ENCODE measurements around the gene KDM7A. TPM values are rescaled to one million over a fixed set of nuclear protein-coding genes. Genes with fewer than 3 reads are reported as not detected.

Gene KDM7A
- total RNA-seq, 6 experiments from 2014 or later, result 0.97 to 2.2 (median 1.2) TPM

DNA sequence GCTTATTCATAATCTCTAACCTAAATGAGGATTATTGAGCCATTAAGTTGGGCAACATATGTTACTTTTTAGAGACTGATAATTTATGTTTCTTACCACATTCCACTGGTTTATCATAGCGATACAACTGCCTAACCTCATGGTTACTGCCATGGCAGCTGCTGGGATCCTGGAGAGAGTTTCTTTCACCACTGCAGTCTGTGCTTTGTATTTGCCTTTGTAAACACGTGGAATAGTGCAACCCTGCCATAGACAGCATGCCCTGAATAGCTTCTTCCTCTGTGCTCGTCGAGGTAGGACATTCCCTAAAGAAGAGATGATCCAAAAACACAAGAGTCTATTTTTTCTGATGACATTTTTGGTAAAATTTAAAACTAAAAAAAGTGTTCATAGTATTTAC, 80.3 kb downstream of the KDM7A start:
- Mint-ChIP-seq H3K4me3 (no peak overlapping the region), H3K27ac (no peak overlapping the region), H3K4me1 (ENCODE audit: low read depth) (no peaks in the 10 kb centered on the region), H3K9me3 (no peaks in the 10 kb centered on the region), H3K27me3 (ENCODE audit: insufficient read depth) (no peaks in the 10 kb centered on the region; the same call in 1 of the 2 replicates), H3K36me3 (ENCODE audit: low read depth) (peaks cover 25% of the 10 kb centered on the region)
- no peak for DNase-seq
- TF ChIP-seq, protein P1, sequence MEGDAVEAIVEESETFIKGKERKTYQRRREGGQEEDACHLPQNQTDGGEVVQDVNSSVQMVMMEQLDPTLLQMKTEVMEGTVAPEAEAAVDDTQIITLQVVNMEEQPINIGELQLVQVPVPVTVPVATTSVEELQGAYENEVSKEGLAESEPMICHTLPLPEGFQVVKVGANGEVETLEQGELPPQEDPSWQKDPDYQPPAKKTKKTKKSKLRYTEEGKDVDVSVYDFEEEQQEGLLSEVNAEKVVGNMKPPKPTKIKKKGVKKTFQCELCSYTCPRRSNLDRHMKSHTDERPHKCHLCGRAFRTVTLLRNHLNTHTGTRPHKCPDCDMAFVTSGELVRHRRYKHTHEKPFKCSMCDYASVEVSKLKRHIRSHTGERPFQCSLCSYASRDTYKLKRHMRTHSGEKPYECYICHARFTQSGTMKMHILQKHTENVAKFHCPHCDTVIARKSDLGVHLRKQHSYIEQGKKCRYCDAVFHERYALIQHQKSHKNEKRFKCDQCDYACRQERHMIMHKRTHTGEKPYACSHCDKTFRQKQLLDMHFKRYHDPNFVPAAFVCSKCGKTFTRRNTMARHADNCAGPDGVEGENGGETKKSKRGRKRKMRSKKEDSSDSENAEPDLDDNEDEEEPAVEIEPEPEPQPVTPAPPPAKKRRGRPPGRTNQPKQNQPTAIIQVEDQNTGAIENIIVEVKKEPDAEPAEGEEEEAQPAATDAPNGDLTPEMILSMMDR (IDR thresholded peaks at IDR 0.05), result no peak

DNA sequence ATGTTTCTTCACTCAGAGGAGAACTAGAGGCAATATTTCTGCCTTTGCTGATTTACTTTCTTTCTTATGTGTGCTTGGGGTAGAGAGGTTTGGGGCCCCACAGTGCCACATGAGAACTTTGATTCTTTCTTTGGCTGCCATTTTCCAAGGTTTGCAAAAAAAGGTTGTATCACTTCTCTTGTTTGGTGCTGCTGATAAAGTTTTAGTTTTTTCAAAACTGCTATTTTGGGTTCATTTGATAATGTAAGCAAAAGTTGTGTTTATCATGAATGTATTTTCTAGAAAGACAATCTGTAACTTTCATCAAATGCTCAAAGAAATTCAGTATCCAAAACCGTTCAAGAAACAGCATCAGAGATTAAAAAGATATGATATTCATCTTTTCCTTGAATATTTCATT, 83.4 kb downstream of the KDM7A start:
- TF ChIP-seq, protein P1 (IDR thresholded peaks at IDR 0.05), result no peak
- no peak for DNase-seq
- Mint-ChIP-seq H3K36me3 (ENCODE audit: low read depth) (peaks cover 22% of the 10 kb centered on the region), H3K4me1 (ENCODE audit: low read depth) (no peaks in the 10 kb centered on the region), H3K4me3 (no peak overlapping the region), H3K9me3 (no peaks in the 10 kb centered on the region), H3K27me3 (ENCODE audit: insufficient read depth) (no peaks in the 10 kb centered on the region), H3K27ac (no peak overlapping the region)

DNA sequence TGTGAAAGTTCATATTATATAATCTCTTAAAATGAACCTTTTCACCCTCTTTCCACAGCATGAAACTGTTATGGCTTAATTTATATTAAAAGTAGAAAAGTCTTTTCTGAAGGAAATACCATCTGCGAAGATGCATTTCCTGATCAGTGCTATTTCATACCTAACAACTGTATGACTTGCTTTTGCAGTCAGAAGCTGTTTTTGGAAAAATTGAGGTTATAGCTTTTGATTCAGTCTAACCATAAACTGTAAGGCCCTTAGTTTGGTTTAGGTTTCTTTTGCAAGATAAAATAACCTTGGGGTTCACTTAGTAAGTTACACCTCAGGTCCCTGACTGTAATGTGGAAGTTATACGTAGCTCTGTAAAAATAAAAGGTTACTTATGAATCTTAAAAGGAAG, 91.3 kb downstream of the KDM7A start:
- H3K9me3 Mint-ChIP-seq, result no peaks in the 10 kb centered on the region
- TF ChIP-seq, protein P1 (IDR thresholded peaks at IDR 0.05), result no peak
- no peak for DNase-seq
- no peak overlapping the region for H3K4me3 Mint-ChIP-seq
- H3K27ac Mint-ChIP-seq, result no peak overlapping the region
- H3K27me3 Mint-ChIP-seq (ENCODE audit: insufficient read depth), result no peaks in the 10 kb centered on the region; the same call in 1 of the 2 replicates
- no peaks in the 10 kb centered on the region for H3K36me3 Mint-ChIP-seq (ENCODE audit: low read depth)
- peaks cover 7% of the 10 kb centered on the region for H3K4me1 Mint-ChIP-seq (ENCODE audit: low read depth)

DNA sequence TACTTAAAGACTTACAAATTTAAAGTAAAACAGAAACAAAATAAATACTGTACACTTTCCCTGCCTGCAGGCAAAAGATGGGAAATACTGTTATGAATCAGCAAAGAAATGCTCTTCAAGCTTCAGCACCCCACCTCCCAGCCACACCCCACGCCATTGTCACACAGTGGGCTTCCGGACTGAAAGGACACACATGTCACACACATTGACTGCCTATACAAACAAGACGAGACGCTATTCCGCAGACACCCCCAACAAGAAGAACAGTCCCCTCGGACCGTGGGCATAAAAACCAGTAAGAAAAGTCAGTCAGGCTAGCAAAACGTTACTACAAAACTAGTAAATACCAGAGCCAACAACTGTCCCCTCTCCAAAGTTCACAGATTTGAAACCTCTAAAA, 91.8 kb downstream of the KDM7A start:
- TF ChIP-seq, protein P1 (IDR thresholded peaks at IDR 0.05), result no peak
- DNase-seq, result no peak
- Mint-ChIP-seq H3K4me3 (no peak overlapping the region; the same call in 1 of the 2 replicates), H3K27ac (no peak overlapping the region), H3K36me3 (ENCODE audit: low read depth) (no peaks in the 10 kb centered on the region), H3K9me3 (no peaks in the 10 kb centered on the region), H3K4me1 (ENCODE audit: low read depth) (peaks cover 7% of the 10 kb centered on the region), H3K27me3 (ENCODE audit: insufficient read depth) (no peaks in the 10 kb centered on the region; the same call in 1 of the 2 replicates)

DNA sequence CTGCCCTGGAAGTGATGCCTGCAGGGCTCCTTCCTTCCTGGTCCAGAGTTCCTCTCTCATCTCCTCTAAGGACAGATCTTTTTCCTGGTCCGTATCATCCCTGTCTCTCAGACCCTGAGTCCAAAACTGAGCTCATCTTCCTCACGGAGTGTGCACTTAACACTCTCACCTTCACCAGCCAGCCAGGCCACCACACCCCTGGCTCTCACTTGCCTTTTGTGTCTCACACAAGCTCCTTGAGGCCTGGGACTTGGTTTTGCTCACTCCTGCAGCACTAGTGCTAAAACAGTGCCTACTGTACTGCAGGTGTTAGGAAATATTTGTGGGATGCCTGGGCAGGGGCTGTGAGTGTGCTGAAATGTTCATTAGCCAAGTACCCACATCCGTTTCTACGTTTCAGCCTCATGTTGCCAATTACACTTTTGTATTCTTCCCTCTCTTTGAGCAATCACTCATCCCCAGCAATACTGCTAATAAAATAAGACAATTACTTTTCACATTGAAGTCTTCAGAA, 92.6 kb downstream of the KDM7A start:
- no peak overlapping the region for H3K27ac Mint-ChIP-seq
- no peaks in the 10 kb centered on the region for H3K36me3 Mint-ChIP-seq (ENCODE audit: low read depth)
- peaks cover 7% of the 10 kb centered on the region for H3K4me1 Mint-ChIP-seq (ENCODE audit: low read depth)
- peaks cover 2% of the 10 kb centered on the region; the same call in 1 of the 2 replicates for H3K27me3 Mint-ChIP-seq (ENCODE audit: insufficient read depth)
- no peak overlapping the region for H3K4me3 Mint-ChIP-seq
- DNase-seq, result no peak
- TF ChIP-seq, protein P1 (IDR thresholded peaks at IDR 0.05), result no peak
- no peaks in the 10 kb centered on the region for H3K9me3 Mint-ChIP-seq
